A549 (cell line): ENCODE results near the gene ULK2. TPM values are rescaled to one million over a fixed set of nuclear protein-coding genes. Genes with fewer than 3 reads are reported as not detected.

ENCODE experiments used
- ATAC-seq, 2 experiments: fragments of 200-7000 bp in 1 of 2; fragments of >200 bp in 1 of 2; cut with Nextera tagmentation in 1 of 2; cut with Tn5 transposase in 1 of 2; 3 replicates each; pipeline versions ENCODE4 v1.8.0 to v1.9.1; 2018 to 2020; ENCODE audit warnings: mild to moderate bottlenecking in 1 of 2, moderate library complexity in 1 of 2
- CTCF ChIA-PET: fragments of 300-600 bp; sonication (Branson Sonifier 250); formaldehyde crosslinking; extraction: SDS; loops from one replicate; lab custom pipeline; 2021; ENCODE audit warnings: antibody characterized with exemption, inconsistent platforms; lab: Yijun Ruan, JAX
- POLR2A ChIA-PET: fragments of 350-600 bp; formaldehyde crosslinking; extraction: SDS; loops from one replicate; lab custom pipeline; 2021; ENCODE audit warnings: antibody characterized with exemption, inconsistent platforms; lab: Yijun Ruan, JAX
- DNase-seq, 2 experiments: peaks; one replicate each; pipeline versions ENCODE4 v3.0.0 to v3.0.0-alpha.2; 2011 to 2016; ENCODE audit warnings: low read depth in 1 of 2, low spot score in 1 of 2
- FAIRE-seq: peaks from 2 replicates; lab custom pipeline; 2011; peaks lifted over from hg19 to GRCh38; lab: Jason Lieb, UNC
- H3K27ac ChIP-seq, 2 experiments: fragments of >200 bp; sonication (Bioruptor Twin); formaldehyde crosslinking; 3 replicates each; pipeline ENCODE4 v1.5.1; 2016 to 2017
- H3K4me1 ChIP-seq: fragments of >200 bp; sonication (Bioruptor Twin); formaldehyde crosslinking; 3 replicates; pipeline ENCODE4 v1.6.1; 2016
- H3K4me2 ChIP-seq: fragments of >200 bp; sonication (Bioruptor Twin); formaldehyde crosslinking; 3 replicates; pipeline ENCODE4 v1.6.1; 2016
- H3K4me3 ChIP-seq: fragments of >200 bp; sonication (Bioruptor Twin); formaldehyde crosslinking; 3 replicates; pipeline ENCODE4 v1.5.1; 2016
- H3K9me3 ChIP-seq: fragments of >200 bp; sonication (Bioruptor Twin); formaldehyde crosslinking; 3 replicates; pipeline ENCODE4 v1.6.1; 2016
- BHLHE40 ChIP-seq: IDR thresholded peaks from 2 replicates; pipeline ENCODE4 v1.6.1; 2012; ENCODE audit warnings: low read depth, low read length, inconsistent platforms
- EHMT2 ChIP-seq: fragments of 200-600 bp; sonication (generic); IDR thresholded peaks from 2 replicates; pipeline ENCODE4 v1.6.1; 2016; ENCODE audit warnings: antibody characterized with exemption, low read depth, mild to moderate bottlenecking, moderate library complexity
- FOXS1 ChIP-seq: fragments of 250-450 bp; sonication (Bioruptor Pico); IDR thresholded peaks from 2 replicates; pipeline ENCODE4 v1.5.0; 2020; ENCODE audit warnings: mild to moderate bottlenecking, moderate library complexity
- GATA3 ChIP-seq: IDR thresholded peaks from 2 replicates; pipeline ENCODE4 v1.6.1; 2012; ENCODE audit warnings: borderline replicate concordance
- HEYL ChIP-seq: fragments of 250-450 bp; sonication (Bioruptor Pico); IDR thresholded peaks from 2 replicates; pipeline ENCODE4 v1.8.0; 2021; ENCODE audit warnings: mild to moderate bottlenecking, moderate library complexity
- HOXB13 ChIP-seq: fragments of 250-450 bp; sonication (Bioruptor Pico); IDR thresholded peaks from 2 replicates; pipeline ENCODE4 v1.5.0; 2020; ENCODE audit warnings: low read depth, mild to moderate bottlenecking, moderate library complexity
- KDM1A ChIP-seq: fragments of 200-600 bp; sonication (generic); IDR thresholded peaks from 2 replicates; pipeline ENCODE4 v1.6.1; 2016; ENCODE audit warnings: low read depth, mild to moderate bottlenecking
- KDM5A ChIP-seq: fragments of 200-600 bp; sonication (generic); IDR thresholded peaks from 2 replicates; pipeline ENCODE4 v1.6.1; 2016; ENCODE audit warnings: antibody characterized with exemption, mild to moderate bottlenecking
- NFE2L2 ChIP-seq: fragments of 150-350 bp; conservative IDR thresholded peaks from 2 replicates; pipeline ENCODE4 v1.6.1; 2014; ENCODE audit warnings: low read length
- NPAS2 ChIP-seq: fragments of 250-450 bp; sonication (Bioruptor Pico); IDR thresholded peaks from 2 replicates; pipeline ENCODE4 v1.8.0; 2022; ENCODE audit warnings: mild to moderate bottlenecking, moderate library complexity, borderline replicate concordance
- NR3C1 ChIP-seq: fragments of >200 bp; sonication (Bioruptor Twin); formaldehyde crosslinking; IDR thresholded peaks from 3 replicates; pipeline ENCODE4 v1.6.1; 2017
- SREBF2 ChIP-seq: fragments of 450-650 bp; IDR thresholded peaks from 2 replicates; pipeline ENCODE4 v1.6.1; 2014; ENCODE audit warnings: mild to moderate bottlenecking, moderate library complexity
- TP53 ChIP-seq: fragments of 250-450 bp; sonication (Bioruptor Pico); IDR thresholded peaks from 2 replicates; pipeline ENCODE4 v1.5.0; 2021; ENCODE audit warnings: mild to moderate bottlenecking, moderate library complexity
- ZC3H11A ChIP-seq: fragments of 450-650 bp; IDR thresholded peaks from 2 replicates; pipeline ENCODE4 v1.6.1; 2014; ENCODE audit warnings: antibody characterized with exemption, mild to moderate bottlenecking
- ZNF302 ChIP-seq: fragments of 250-450 bp; sonication (Bioruptor Pico); IDR thresholded peaks from 2 replicates; pipeline ENCODE4 v1.9.0; 2021; ENCODE audit warnings: inconsistent platforms, mild to moderate bottlenecking, moderate library complexity
- ZSCAN20 ChIP-seq: fragments of 250-450 bp; sonication (Bioruptor Pico); IDR thresholded peaks from 2 replicates; pipeline ENCODE4 v1.8.0; 2022; ENCODE audit warnings: mild to moderate bottlenecking, moderate library complexity
- WGBS: methylation state at CpG from one replicate; pipeline ENCODE4 v1.1.6; 2017; ENCODE audit errors: missing lambda C conversion rate; 5-methylcytosine and 5-hydroxymethylcytosine counted together
- polyA plus RNA-seq, 4 experiments: library from polyadenylated mRNA; depleted of rRNA in 3 of 4; stranded (reverse); fragments of >200 nt; fragmentation: RNase III in 1 of 4; extraction: RNeasy Plus Mini Kit Qiagen cat#74134 plus additional on column Dnase treatment in 1 of 4; gene quantifications; 2 replicates in 3 of 4; 3 replicates in 1 of 4; pipeline ENCODE4 v1.2.3, GENCODE V29; 2011 to 2017
- TF ChIP-seq, protein P1 (sequence below): fragments of >200 bp; sonication (Bioruptor Twin); formaldehyde crosslinking; IDR thresholded peaks from 3 replicates; pipeline ENCODE4 v1.5.1; 2016
- TF ChIP-seq, protein P2 (sequence below): fragments of 250-450 bp; sonication (Bioruptor Pico); IDR thresholded peaks from 2 replicates; pipeline ENCODE4 v1.5.0; 2020; ENCODE audit warnings: low read depth, mild to moderate bottlenecking, moderate library complexity
- TF ChIP-seq, protein P3 (sequence below): fragments of >200 bp; sonication (Bioruptor Twin); formaldehyde crosslinking; IDR thresholded peaks from 2 replicates; pipeline ENCODE4 v1.6.1; 2016
- TF ChIP-seq, protein P4 (sequence below): fragments of >200 bp; sonication (Bioruptor Twin); formaldehyde crosslinking; IDR thresholded peaks from 3 replicates; pipeline ENCODE4 v1.6.1; 2016

Gene ULK2
- polyA plus RNA-seq, 2 of the 4 experiments (the other 2 are of a cell fraction), result 14.4 to 40.9 TPM

DNA sequence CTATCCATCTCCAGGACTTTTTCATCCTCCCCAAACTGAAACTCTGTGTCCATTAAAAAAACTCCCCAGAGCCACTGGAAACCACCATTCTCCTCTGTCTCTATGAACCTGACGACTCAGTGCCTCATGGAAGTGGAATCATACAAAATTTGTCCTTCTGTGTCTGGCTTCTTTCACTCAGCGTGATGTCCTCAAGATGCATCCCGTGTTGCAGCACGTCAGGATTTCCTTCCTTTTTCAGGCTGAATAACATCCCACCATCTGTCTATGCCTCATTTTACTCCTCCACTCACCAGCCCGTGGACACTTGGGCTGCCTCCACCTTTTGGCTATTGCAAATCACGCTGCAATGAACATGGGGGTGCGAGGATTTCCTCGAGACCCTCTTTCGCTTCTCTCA, 107.0 kb downstream of the ULK2 start (continued):
- TF ChIP-seq, protein P1, sequence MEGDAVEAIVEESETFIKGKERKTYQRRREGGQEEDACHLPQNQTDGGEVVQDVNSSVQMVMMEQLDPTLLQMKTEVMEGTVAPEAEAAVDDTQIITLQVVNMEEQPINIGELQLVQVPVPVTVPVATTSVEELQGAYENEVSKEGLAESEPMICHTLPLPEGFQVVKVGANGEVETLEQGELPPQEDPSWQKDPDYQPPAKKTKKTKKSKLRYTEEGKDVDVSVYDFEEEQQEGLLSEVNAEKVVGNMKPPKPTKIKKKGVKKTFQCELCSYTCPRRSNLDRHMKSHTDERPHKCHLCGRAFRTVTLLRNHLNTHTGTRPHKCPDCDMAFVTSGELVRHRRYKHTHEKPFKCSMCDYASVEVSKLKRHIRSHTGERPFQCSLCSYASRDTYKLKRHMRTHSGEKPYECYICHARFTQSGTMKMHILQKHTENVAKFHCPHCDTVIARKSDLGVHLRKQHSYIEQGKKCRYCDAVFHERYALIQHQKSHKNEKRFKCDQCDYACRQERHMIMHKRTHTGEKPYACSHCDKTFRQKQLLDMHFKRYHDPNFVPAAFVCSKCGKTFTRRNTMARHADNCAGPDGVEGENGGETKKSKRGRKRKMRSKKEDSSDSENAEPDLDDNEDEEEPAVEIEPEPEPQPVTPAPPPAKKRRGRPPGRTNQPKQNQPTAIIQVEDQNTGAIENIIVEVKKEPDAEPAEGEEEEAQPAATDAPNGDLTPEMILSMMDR, result no peak
- TF ChIP-seq ZSCAN20 (CRISPR knock-in tag), result no peak
- no peak for TF ChIP-seq ZNF302 (CRISPR knock-in tag)
- TF ChIP-seq TP53, result no peak
- TF ChIP-seq, protein P2, sequence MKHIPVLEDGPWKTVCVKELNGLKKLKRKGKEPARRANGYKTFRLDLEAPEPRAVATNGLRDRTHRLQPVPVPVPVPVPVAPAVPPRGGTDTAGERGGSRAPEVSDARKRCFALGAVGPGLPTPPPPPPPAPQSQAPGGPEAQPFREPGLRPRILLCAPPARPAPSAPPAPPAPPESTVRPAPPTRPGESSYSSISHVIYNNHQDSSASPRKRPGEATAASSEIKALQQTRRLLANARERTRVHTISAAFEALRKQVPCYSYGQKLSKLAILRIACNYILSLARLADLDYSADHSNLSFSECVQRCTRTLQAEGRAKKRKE (CRISPR knock-in tag), result no peak
- TF ChIP-seq, protein P3, sequence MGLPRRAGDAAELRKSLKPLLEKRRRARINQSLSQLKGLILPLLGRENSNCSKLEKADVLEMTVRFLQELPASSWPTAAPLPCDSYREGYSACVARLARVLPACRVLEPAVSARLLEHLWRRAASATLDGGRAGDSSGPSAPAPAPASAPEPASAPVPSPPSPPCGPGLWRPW, result no peak
- TF ChIP-seq HOXB13 (CRISPR knock-in tag), result no peak
- TF ChIP-seq, all 56 proteins: peak for 0

DNA sequence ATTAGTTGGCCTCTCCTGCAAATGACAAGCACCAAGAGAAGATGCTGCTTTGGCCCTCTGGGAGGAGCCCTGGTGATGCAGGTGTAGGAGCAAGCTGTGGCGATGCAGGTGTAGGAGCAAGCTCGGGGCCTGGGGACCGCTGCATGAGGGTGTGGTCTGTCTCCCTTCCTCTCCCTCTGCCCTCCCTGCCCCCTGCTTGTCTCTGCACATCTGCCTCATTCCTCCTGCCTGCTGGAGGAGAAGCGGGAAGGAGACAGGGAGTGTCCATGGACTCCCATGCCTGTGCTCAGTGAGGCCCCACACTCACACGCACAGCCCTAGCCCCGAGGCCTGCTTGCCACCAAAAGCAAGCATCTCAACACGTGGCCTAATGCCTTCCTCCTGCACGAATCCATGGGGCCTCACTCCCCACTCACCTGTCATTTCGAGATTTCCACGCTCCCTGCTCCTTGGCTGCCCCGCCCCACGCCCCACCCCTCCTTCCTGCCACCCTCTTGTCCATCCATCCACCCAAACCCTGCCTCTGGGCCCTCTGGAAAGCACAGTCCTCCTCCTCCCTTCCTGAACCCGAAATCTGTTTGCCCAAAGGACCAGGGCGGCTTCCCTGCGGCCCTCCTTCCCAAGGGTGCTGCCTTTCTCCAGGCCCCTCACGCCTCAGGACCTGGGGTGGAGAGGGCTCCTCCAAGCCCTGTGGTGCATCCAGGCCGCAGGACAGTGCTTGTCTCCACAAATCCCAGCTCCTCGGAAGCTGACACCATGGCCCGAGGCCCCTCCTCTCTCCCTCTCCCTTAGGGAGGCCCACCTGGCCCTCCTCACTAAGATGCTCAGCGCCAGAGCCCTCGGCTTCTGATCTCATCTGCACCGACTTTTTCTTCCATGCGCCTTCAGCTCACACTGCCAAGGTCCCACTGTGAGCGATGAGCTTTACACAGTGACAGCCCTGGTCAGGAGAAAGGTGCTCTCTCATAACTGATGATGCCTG, 107.9 kb downstream of the ULK2 start:
- ATAC-seq (no peak), DNase-seq (no peak)
- CTCF ChIA-PET, result interaction anchor here (0.6 to 22.4 kb wide), 14 partner anchors 3 to 395 kb away, joined by 3 to 681 read pairs (median 33); partner anchors contain the start of genes ALDH3A1, ALDH3A2, B9D1 and SLC47A2
- Histone ChIP-seq H3K9me3 (no peaks in the 10 kb centered on the region), H3K4me3 (no peak overlapping the region), H3K4me1 (peaks cover 6% of the 10 kb centered on the region), H3K4me2 (no peak overlapping the region)
- 96% methylated on average over 22 of the region's 24 CpGs for WGBS
- TF ChIP-seq HOXB13 (CRISPR knock-in tag) (no peak), HEYL (CRISPR knock-in tag) (no peak), BHLHE40 (no peak), ZC3H11A (no peak), KDM5A (no peak), EHMT2 (no peak), KDM1A (no peak), ZNF302 (CRISPR knock-in tag) (no peak), FOXS1 (CRISPR knock-in tag) (no peak), NFE2L2 (no peak), SREBF2 (no peak), NPAS2 (CRISPR knock-in tag) (no peak), GATA3 (no peak), NR3C1 (no peak)
- TF ChIP-seq, protein P4, sequence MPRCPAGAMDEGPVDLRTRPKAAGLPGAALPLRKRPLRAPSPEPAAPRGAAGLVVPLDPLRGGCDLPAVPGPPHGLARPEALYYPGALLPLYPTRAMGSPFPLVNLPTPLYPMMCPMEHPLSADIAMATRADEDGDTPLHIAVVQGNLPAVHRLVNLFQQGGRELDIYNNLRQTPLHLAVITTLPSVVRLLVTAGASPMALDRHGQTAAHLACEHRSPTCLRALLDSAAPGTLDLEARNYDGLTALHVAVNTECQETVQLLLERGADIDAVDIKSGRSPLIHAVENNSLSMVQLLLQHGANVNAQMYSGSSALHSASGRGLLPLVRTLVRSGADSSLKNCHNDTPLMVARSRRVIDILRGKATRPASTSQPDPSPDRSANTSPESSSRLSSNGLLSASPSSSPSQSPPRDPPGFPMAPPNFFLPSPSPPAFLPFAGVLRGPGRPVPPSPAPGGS, result no peak
- TF ChIP-seq, protein P1, result no peak
- TF ChIP-seq, all 56 proteins: peak for 0
- H3K27ac ChIP-seq, result peak overlapping the region; percentile 14 to 98; a peak in 4 of 6 replicates
- POLR2A ChIA-PET, result interaction anchor here (0.6 to 1.1 kb wide), 3 partner anchors 11 to 1929 kb away, joined by 3 to 4 read pairs (median 3); partner anchors contain the start of gene ALDH3A1
- FAIRE-seq, result no peak
